GM10266 (cell line): ENCODE measurements around the gene CLDN6.

Experiments used
- DNase-seq: peaks from one replicate; pipeline ENCODE4 v3.0.0; 2012; ENCODE audit errors: extremely low spot score
- CTCF ChIP-seq: IDR thresholded peaks from 2 replicates; pipeline ENCODE4 v1.5.1; 2012; ENCODE audit warnings: mild to moderate bottlenecking, low read depth; ENCODE audit not compliant: control insufficient read depth, insufficient read depth; ENCODE audit errors: missing control alignments

Gene CLDN6

GRCh38 chr16:3021449-3022207, 3.6 kb upstream of the CLDN6 start:
- DNase-seq, result peak; percentile 86
- peak; percentile 38 for TF ChIP-seq CTCF

- DNase-seq, result no peak
- TF ChIP-seq CTCF, result peak; percentile 15
Measured at GRCh38 chr16:3020604-3021448, 2.8 kb upstream of the CLDN6 start.

GRCh38 chr16:3020247-3020603, 2.2 kb upstream of the CLDN6 start, which contains the start of gene TNFRSF12A:
Gene TNFRSF12A (plus strand): TSS chr16:3020368. CDS start chr16:3020398, 30 bp downstream.
- peak; percentile 95 for DNase-seq
- TF ChIP-seq CTCF, result peak; percentile 2

GRCh38 chr16:3019594-3020246, 1.7 kb upstream of the CLDN6 start:
- no peak for DNase-seq
- TF ChIP-seq CTCF, result no peak

GRCh38 chr16:3017344-3017743, 639 bp downstream of the CLDN6 start:
- no peak for DNase-seq
- no peak for TF ChIP-seq CTCF

- no peak for TF ChIP-seq CTCF
- DNase-seq, result no peak
Measured at GRCh38 chr16:3015865-3016521, 2.0 kb downstream of the CLDN6 start.

GRCh38 chr16:3014971-3015370, 3.0 kb downstream of the CLDN6 start:
- DNase-seq, result no peak
- no peak for TF ChIP-seq CTCF
